Stimulated activated CD8-positive, alpha-beta memory T cell treated with anti-CD3 and anti-CD28 coated beads, Interleukin-12 subunit alpha, Interleukin-12 subunit beta, amount 100 ng/mL, for 1 hour (primary cell): ENCODE results near the gene KCNMB2.
"Not testable (repeated sequence)": the region's sequence is repeated elsewhere in the genome, so short reads cannot be mapped to it uniquely, and the experiment has no call there.

ENCODE experiments used
- DNase-seq: peaks from one replicate; pipeline ENCODE4 v3.0.0-alpha.2; 2020; ENCODE audit warnings: low read depth

Gene KCNMB2

GRCh38 chr3:178810181-178810580 lies 273.9 kb downstream of the KCNMB2 start:
- DNase-seq = no peak

GRCh38 chr3:178822722-178823121 lies 286.5 kb downstream of the KCNMB2 start:
- no peak for DNase-seq

GRCh38 chr3:178823150-178823549 lies 286.9 kb downstream of the KCNMB2 start:
- DNase-seq = no peak

GRCh38 chr3:178823591-178824246 lies 287.5 kb downstream of the KCNMB2 start:
- DNase-seq = no peak

GRCh38 chr3:178826435-178827123 lies 290.3 kb downstream of the KCNMB2 start:
- DNase-seq = no peak

- DNase-seq = no peak
Observed at GRCh38 chr3:178827285-178827856, 291.1 kb downstream of the KCNMB2 start.

GRCh38 chr3:178833695-178834094 lies 297.5 kb downstream of the KCNMB2 start:
- no peak for DNase-seq

- DNase-seq = no peak
Observed at GRCh38 chr3:178835033-178835432, 298.8 kb downstream of the KCNMB2 start.

- no peak for DNase-seq
Observed at GRCh38 chr3:178837512-178837911, 301.3 kb downstream of the KCNMB2 start.

GRCh38 chr3:178840586-178840985 lies 304.4 kb downstream of the KCNMB2 start:
- DNase-seq = no peak

- no peak for DNase-seq
Observed at GRCh38 chr3:178841011-178841410, 304.8 kb downstream of the KCNMB2 start.

- no peak for DNase-seq
Observed at GRCh38 chr3:178844916-178845315, 308.7 kb downstream of the KCNMB2 start.

- DNase-seq = no peak
Observed at GRCh38 chr3:178845420-178846118, 309.3 kb downstream of the KCNMB2 start.

- no peak for DNase-seq
Observed at GRCh38 chr3:178847190-178847589, 311.0 kb downstream of the KCNMB2 start.

GRCh38 chr3:178849199-178849910 lies 313.1 kb downstream of the KCNMB2 start:
- no peak for DNase-seq

GRCh38 chr3:178850450-178851190 lies 314.4 kb downstream of the KCNMB2 start:
- DNase-seq = no peak

GRCh38 chr3:178851564-178851963 lies 315.3 kb downstream of the KCNMB2 start:
- DNase-seq = no peak

GRCh38 chr3:178856804-178857203 lies 320.6 kb downstream of the KCNMB2 start:
- no peak for DNase-seq

- DNase-seq = no peak
Observed at GRCh38 chr3:178859386-178859785, 323.1 kb downstream of the KCNMB2 start.

- not testable (repeated sequence) for DNase-seq
Observed at GRCh38 chr3:178859900-178860436, 323.7 kb downstream of the KCNMB2 start.

- DNase-seq = no peak
Observed at GRCh38 chr3:178868681-178869080, 332.4 kb downstream of the KCNMB2 start.
